Astrocyte of the spinal cord (primary cell): Measurements from ENCODE around the gene ORC1.

Experiments
- DNase-seq: peaks from one replicate; pipeline ENCODE4 v3.0.0; 2011; ENCODE audit warnings: low read depth, low spot score
- H3K4me3 ChIP-seq: 2 replicates; pipeline ENCODE4 v1.5.1; 2011; ENCODE audit warnings: low read depth, mild to moderate bottlenecking, low read length, moderate library complexity
- CTCF ChIP-seq: IDR thresholded peaks from 2 replicates; pipeline ENCODE4 v1.5.1; 2012; ENCODE audit warnings: low read depth, mild to moderate bottlenecking, low read length, inconsistent platforms
- in situ Hi-C: cut with HindIII; loops from 2 replicates; pipeline ENCODE4 v1.10.0; 2017; ENCODE audit warnings: low sequenced_read_pairs

Gene ORC1

DNA sequence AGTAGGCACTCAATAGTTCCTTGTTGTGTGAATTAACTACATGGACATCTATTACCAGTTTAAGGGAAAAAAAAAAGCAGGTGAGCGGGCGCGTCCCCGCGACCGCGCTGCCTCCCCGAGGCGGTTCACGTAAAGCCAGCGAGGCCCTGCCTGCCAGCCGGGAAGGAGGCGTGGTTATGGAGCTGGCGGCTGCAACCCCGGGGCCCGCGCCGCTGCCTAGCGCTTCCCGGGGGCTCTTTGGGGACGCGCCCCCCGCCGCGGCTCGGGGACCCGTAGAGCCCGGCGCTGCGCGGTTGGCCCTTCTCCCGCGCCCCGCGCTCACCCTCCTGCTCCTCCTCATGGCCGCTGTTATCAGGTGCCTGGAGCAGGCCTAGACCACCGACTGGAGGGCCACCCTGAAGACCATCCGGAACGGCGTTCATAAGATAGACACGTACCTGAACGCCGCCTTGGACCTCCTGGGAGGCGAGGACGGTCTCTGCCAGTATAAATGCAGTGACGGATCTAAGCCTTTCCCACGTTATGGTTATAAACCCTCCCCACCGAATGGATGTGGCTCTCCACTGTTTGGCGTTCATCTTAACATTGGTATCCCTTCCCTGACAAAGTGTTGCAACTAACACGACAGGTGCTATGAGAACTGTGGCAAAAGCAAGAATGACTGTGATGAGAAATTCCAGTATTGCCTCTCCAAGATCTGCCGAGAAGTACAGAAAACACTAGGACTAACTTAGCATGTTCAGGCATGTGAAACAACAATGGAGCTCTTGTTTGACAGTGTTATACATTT lies 35.6 kb downstream of the ORC1 start:
- peak; percentile 45 for DNase-seq
- in situ Hi-C loops, result no loop called here
- TF ChIP-seq CTCF, result peak; percentile 35

DNA sequence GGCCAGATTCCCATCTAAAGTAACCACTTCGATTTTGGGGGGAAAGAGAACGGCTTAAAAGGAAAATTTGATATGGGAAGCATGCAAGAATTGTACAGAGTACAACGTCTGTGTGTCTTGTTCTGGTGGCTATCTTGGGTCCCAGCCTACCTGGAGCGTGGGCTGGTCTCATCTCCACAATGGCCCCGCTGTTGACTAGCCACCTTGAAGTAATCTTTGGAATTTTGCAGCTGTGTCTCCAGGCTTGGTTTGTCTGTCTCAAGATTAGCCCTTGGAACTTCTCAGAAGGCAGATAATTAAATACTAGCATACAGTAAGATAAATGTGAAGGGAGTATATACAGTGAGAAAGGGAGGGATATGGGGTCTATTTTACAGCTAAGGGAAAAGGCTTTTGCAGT lies 37.0 kb downstream of the ORC1 start:
- no peak for DNase-seq
- no peak for TF ChIP-seq CTCF
- in situ Hi-C loops, result no loop called here
- H3K4me3 ChIP-seq, result no peak overlapping the region

More for the DNA sequence above, 35.6 kb downstream of the ORC1 start:
- peak overlapping the region; percentile 34 for H3K4me3 ChIP-seq

DNA sequence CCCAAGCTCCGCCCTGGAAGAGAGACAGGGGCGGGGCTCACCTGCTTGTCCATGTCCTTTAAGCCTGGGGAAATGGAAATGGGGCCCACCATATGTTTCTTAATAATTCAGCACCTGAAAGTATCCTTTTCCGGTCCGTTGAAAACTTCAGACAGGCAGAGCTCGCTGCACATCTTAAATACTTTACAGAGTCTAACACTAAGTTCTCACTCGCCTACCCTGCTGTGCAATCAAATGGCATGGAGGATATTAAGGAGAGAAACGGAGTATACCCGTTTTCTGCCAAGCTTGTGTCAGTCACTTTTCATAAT lies 37.8 kb downstream of the ORC1 start:
- DNase-seq, result no peak
- TF ChIP-seq CTCF, result no peak
- in situ Hi-C loops, result no loop called here
- H3K4me3 ChIP-seq, result peak overlapping the region; percentile 80

- peak within 1 kb of the TSS; percentile 80 for H3K4me3 ChIP-seq
- no peak for TF ChIP-seq CTCF
- in situ Hi-C loops, result no loop called here
- DNase-seq, result peak; percentile 98
These were observed 38.3 kb downstream of the ORC1 start, which contains the start of gene CC2D1B for GRCh38 chr1:52365746-52366516. Gene CC2D1B, minus strand, starts transcription at chr1:52366205. Its CDS starts 1,585 bp downstream, at chr1:52364620.

DNA sequence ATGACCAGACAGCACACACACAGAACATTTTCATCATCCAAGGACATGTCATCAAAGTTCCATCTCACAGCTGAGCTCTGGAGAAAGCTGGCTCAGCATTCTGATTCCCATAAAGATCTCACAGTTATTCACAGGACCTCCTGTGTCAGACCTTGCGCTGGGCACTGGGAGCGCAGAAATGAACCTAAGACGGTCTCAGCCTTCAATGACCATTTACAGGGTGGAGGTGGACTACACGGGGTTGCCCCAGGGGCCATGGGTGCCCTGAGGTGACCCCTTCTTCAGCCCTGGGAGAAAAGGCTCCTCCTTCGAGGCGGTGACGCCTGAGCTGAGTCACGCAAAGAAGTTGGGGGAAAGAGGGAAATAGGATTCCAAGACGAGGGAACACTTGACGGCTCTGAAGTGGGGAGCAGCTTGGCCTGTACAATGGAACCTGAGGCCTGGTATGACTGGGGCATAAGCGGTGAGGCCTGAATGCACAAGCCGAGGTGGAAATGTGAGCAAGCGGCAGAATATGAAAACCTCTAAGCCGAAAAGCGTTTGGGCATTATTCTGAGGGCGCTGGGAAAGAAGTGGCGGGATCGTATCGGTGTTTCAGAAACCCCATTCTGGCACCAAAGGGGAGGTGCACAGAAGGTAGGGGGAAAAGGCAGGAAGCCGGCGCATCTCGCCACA lies 39.0 kb downstream of the ORC1 start:
- in situ Hi-C loops, result no loop called here
- TF ChIP-seq CTCF, result no peak
- peak overlapping the region; percentile 80 for H3K4me3 ChIP-seq
- DNase-seq, result peak; percentile 73

DNA sequence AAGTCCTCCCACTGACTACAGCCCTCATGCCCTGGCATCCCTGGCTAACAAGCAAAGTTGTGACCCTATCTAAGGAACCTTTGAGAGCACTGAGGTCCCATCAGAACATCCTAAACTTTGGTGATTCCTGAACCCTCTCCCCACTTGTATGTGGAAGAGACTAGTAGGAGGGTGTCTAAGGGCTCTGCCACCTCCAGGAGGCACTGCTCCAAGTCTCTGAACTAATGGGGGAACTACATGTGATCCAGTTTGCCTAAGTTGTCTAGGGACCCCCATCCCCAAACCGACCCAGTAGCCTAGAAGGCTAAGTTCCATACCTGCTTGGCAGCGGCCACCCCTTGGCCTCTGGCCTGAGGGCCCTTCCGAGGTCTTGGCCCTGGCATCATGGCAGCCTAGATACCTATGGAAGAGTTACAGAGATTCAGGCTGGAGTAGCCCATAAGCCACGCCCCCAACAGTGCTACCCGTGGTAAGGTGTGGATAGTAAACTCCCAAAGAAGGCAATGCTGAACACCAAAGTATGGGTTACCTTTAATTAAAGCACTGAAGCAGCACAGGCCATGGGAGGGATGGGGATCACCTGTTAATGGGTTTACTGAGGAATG lies 39.9 kb downstream of the ORC1 start:
- no peak overlapping the region for H3K4me3 ChIP-seq
- TF ChIP-seq CTCF, result no peak
- DNase-seq, result no peak
- in situ Hi-C loops, result no loop called here
